GM19468 (cell line): ENCODE data around the gene SAV1.
"Not testable (repeated sequence)": the region's sequence is repeated elsewhere in the genome, so short reads cannot be mapped to it uniquely, and the experiment has no call there.

ENCODE experiments used
- ATAC-seq: cut with Tn5 transposase; IDR thresholded peaks from one replicate; pipeline ENCODE4 v1.9.1; 2021; ENCODE audit warnings: mild to moderate bottlenecking, moderate library complexity, moderate number of reproducible peaks; ENCODE audit not compliant: unreplicated experiment; ENCODE audit errors: extremely low read depth

The SAV1 gene

GRCh38 chr14:50666772-50667683 is 1.1 kb downstream of the SAV1 start:
- ATAC-seq: no peak

GRCh38 chr14:50665300-50665699 is 2.8 kb downstream of the SAV1 start:
- ATAC-seq: not testable (repeated sequence)

- not testable (repeated sequence) for ATAC-seq
These were observed 3.5 kb downstream of the SAV1 start for GRCh38 chr14:50664579-50664978.

GRCh38 chr14:50659327-50659974 is 8.7 kb downstream of the SAV1 start:
- ATAC-seq: no peak

- ATAC-seq: no peak
These were observed 9.9 kb downstream of the SAV1 start for GRCh38 chr14:50658203-50658602.

GRCh38 chr14:50657753-50658152 is 10.4 kb downstream of the SAV1 start:
- no peak for ATAC-seq

- ATAC-seq: no peak
These were observed 11.3 kb downstream of the SAV1 start for GRCh38 chr14:50656776-50657175.

- ATAC-seq: no peak
These were observed 18.4 kb downstream of the SAV1 start for GRCh38 chr14:50649691-50650090.

- no peak for ATAC-seq
These were observed 20.4 kb downstream of the SAV1 start for GRCh38 chr14:50647753-50648152.

GRCh38 chr14:50647282-50647681 is 20.8 kb downstream of the SAV1 start:
- ATAC-seq: no peak

- ATAC-seq: no peak
These were observed 33.0 kb downstream of the SAV1 start for GRCh38 chr14:50635141-50635540.

- ATAC-seq: no peak
These were observed 34.2 kb downstream of the SAV1 start for GRCh38 chr14:50633954-50634353.

GRCh38 chr14:50631408-50631821 is 36.7 kb downstream of the SAV1 start:
- no peak for ATAC-seq

- not testable (repeated sequence) for ATAC-seq
These were observed 43.2 kb downstream of the SAV1 start for GRCh38 chr14:50624947-50625346.

GRCh38 chr14:50624447-50624846 is 43.7 kb downstream of the SAV1 start:
- ATAC-seq: no peak

GRCh38 chr14:50622978-50623377 is 45.1 kb downstream of the SAV1 start:
- no peak for ATAC-seq

GRCh38 chr14:50620341-50620740 is 47.8 kb downstream of the SAV1 start:
- ATAC-seq: no peak

GRCh38 chr14:50619569-50620141 is 48.5 kb downstream of the SAV1 start:
- no peak for ATAC-seq

GRCh38 chr14:50616275-50616674 is 51.8 kb downstream of the SAV1 start:
- no peak for ATAC-seq

GRCh38 chr14:50615552-50615951 is 52.6 kb downstream of the SAV1 start:
- ATAC-seq: no peak

- ATAC-seq: no peak
These were observed 53.0 kb downstream of the SAV1 start for GRCh38 chr14:50615056-50615455.
